NCI-H2107 treated with DMSO at 0.1 percent for 48 hours (cell line): ENCODE data around the gene TMOD1.

ENCODE experiments used
- DNase-seq: peaks from one replicate; lab custom pipeline; 2025; ENCODE audit not compliant: unreplicated experiment; lab: John Stamatoyannopoulos, UW

The TMOD1 gene

GRCh38 chr9:97516111-97516510, 14.6 kb downstream of the TMOD1 start:
- DNase-seq, result no peak

GRCh38 chr9:97517331-97518089, 16.0 kb downstream of the TMOD1 start:
- DNase-seq, result no peak

GRCh38 chr9:97518166-97518908, 16.9 kb downstream of the TMOD1 start:
- DNase-seq, result no peak

GRCh38 chr9:97518909-97519307, 17.4 kb downstream of the TMOD1 start:
- DNase-seq, result no peak

- no peak for DNase-seq
These were observed 18.0 kb downstream of the TMOD1 start for GRCh38 chr9:97519441-97519970.

GRCh38 chr9:97521576-97522333, 20.3 kb downstream of the TMOD1 start:
- DNase-seq, result no peak

- no peak for DNase-seq
These were observed 23.0 kb downstream of the TMOD1 start for GRCh38 chr9:97524424-97524823.

GRCh38 chr9:97525451-97525850, 24.0 kb downstream of the TMOD1 start:
- DNase-seq, result no peak

- DNase-seq, result no peak
These were observed 25.6 kb downstream of the TMOD1 start for GRCh38 chr9:97526895-97527575.

- peak; percentile 37 for DNase-seq
These were observed 26.4 kb downstream of the TMOD1 start for GRCh38 chr9:97527626-97528528.

- DNase-seq, result no peak
These were observed 27.2 kb downstream of the TMOD1 start for GRCh38 chr9:97528529-97529230.

GRCh38 chr9:97529363-97530076, 28.1 kb downstream of the TMOD1 start:
- DNase-seq, result peak; percentile 31

GRCh38 chr9:97531888-97532376, 30.5 kb downstream of the TMOD1 start:
- DNase-seq, result no peak

GRCh38 chr9:97534185-97534584, 32.7 kb downstream of the TMOD1 start:
- no peak for DNase-seq

- no peak for DNase-seq
These were observed 33.6 kb downstream of the TMOD1 start for GRCh38 chr9:97534961-97535594.

GRCh38 chr9:97535771-97536170, 34.3 kb downstream of the TMOD1 start:
- no peak for DNase-seq

- no peak for DNase-seq
These were observed 35.0 kb downstream of the TMOD1 start for GRCh38 chr9:97536480-97536879.

GRCh38 chr9:97543561-97543960, 42.1 kb downstream of the TMOD1 start:
- no peak for DNase-seq
